Measurements from ENCODE around the gene GCNA.
"Not testable (repeated sequence)": the region's sequence is repeated elsewhere in the genome, so short reads cannot be mapped to it uniquely, and the experiment has no call there.

GCNA gene

GRCh38 chrX:71556036-71556435, 22.2 kb upstream of the GCNA start:
- no peak for DNase-seq (ENCODE audit: low read depth in 1 of 2, low spot score in 1 of 2)

- no peak for DNase-seq (ENCODE audit: low read depth in 1 of 2, low spot score in 1 of 2)
Measured at GRCh38 chrX:71558920-71559319, 19.3 kb upstream of the GCNA start.

- DNase-seq (ENCODE audit: low read depth in 1 of 2, low spot score in 1 of 2) = not testable (repeated sequence)
Measured at GRCh38 chrX:71559773-71560172, 18.5 kb upstream of the GCNA start.

- no peak for DNase-seq (ENCODE audit: low read depth in 1 of 2, low spot score in 1 of 2)
Measured at GRCh38 chrX:71563921-71564320, 14.3 kb upstream of the GCNA start.

- DNase-seq (ENCODE audit: low read depth in 1 of 2, low spot score in 1 of 2) = no peak
Measured at GRCh38 chrX:71565474-71566041, 12.7 kb upstream of the GCNA start.

- not testable (repeated sequence) for DNase-seq (ENCODE audit: low read depth in 1 of 2, low spot score in 1 of 2)
Measured at GRCh38 chrX:71571390-71571789, 6.8 kb upstream of the GCNA start.

GRCh38 chrX:71573590-71573989, 4.6 kb upstream of the GCNA start:
- DNase-seq (ENCODE audit: low read depth in 1 of 2, low spot score in 1 of 2) = no peak

- no peak for DNase-seq (ENCODE audit: low read depth in 1 of 2, low spot score in 1 of 2)
Measured at GRCh38 chrX:71577682-71578081, 555 bp upstream of the GCNA start.

- no peak for DNase-seq (ENCODE audit: low read depth in 1 of 2, low spot score in 1 of 2)
Measured at GRCh38 chrX:71579136-71579989, 1.1 kb downstream of the GCNA start.

- DNase-seq (ENCODE audit: low read depth in 1 of 2, low spot score in 1 of 2) = no peak
Measured at GRCh38 chrX:71579990-71580380, 1.7 kb downstream of the GCNA start.

GRCh38 chrX:71581210-71581609, 3.0 kb downstream of the GCNA start:
- DNase-seq (ENCODE audit: low read depth in 1 of 2, low spot score in 1 of 2) = no peak

GRCh38 chrX:71586929-71587328, 8.7 kb downstream of the GCNA start:
- no peak for DNase-seq (ENCODE audit: low read depth in 1 of 2, low spot score in 1 of 2)

GRCh38 chrX:71593210-71593609, 15.0 kb downstream of the GCNA start:
- DNase-seq (ENCODE audit: low read depth in 1 of 2, low spot score in 1 of 2) = not testable (repeated sequence)

GRCh38 chrX:71599965-71600364, 21.7 kb downstream of the GCNA start:
- DNase-seq (ENCODE audit: low read depth in 1 of 2, low spot score in 1 of 2) = no peak

GRCh38 chrX:71603618-71604017, 25.4 kb downstream of the GCNA start:
- no peak for DNase-seq (ENCODE audit: low read depth in 1 of 2, low spot score in 1 of 2)

GRCh38 chrX:71604141-71604540, 25.9 kb downstream of the GCNA start:
- no peak for DNase-seq (ENCODE audit: low read depth in 1 of 2, low spot score in 1 of 2)

GRCh38 chrX:71604796-71605568, 26.7 kb downstream of the GCNA start:
- DNase-seq (ENCODE audit: low read depth in 1 of 2, low spot score in 1 of 2) = no peak

- DNase-seq (ENCODE audit: low read depth in 1 of 2, low spot score in 1 of 2) = no peak
Measured at GRCh38 chrX:71606536-71607216, 28.4 kb downstream of the GCNA start.

- no peak for DNase-seq (ENCODE audit: low read depth in 1 of 2, low spot score in 1 of 2)
Measured at GRCh38 chrX:71607488-71607887, 29.3 kb downstream of the GCNA start.

GRCh38 chrX:71609095-71609750, 31.0 kb downstream of the GCNA start:
- DNase-seq (ENCODE audit: low read depth in 1 of 2, low spot score in 1 of 2) = no peak

GRCh38 chrX:71611736-71612135, 33.5 kb downstream of the GCNA start:
- DNase-seq (ENCODE audit: low read depth in 1 of 2, low spot score in 1 of 2) = not testable (repeated sequence)

All from activated T-helper 1 cell treated with anti-CD3 and anti-CD28 coated beads, Interleukin-2, amount 50 U/mL, for 16 hours (primary cell).